Measurements from ENCODE around the gene VWA2. TPM values are rescaled to one million over a fixed set of nuclear protein-coding genes. Genes with fewer than 3 reads are reported as not detected.
A peak's percentile ranks its signal among the peaks of the same experiment; 100 is the strongest.

VWA2 gene
- polyA plus RNA-seq, 1 of the 3 experiments (the other 2 are of a cell fraction): not detected

- H3K79me2 ChIP-seq (ENCODE audit: insufficient read depth): no peaks in the 10 kb centered on the region
- no peaks in the 10 kb centered on the region for H3K9me2 ChIP-seq
- TF ChIP-seq TCF12 (IDR thresholded peaks at IDR 0.05) (peak; percentile 37), MAX (IDR thresholded peaks at IDR 0.05; ENCODE audit: low read depth) (no peak), PBX3 (IDR thresholded peaks at IDR 0.05) (0 out of 2 replicates have a peak, but pooled peaks have one; percentile 18)
- ChIA-PET POLR2A (no interaction called here), CTCF (no interaction called here)
- H3K9me3 ChIP-seq: no peaks in the 10 kb centered on the region
- H3K36me3 ChIP-seq (replicated peaks in 1 of 2; ENCODE audit: control insufficient read depth in 1 of 2, insufficient read depth in 2 of 2, low read length in 1 of 2): no peaks in the 10 kb centered on the region
- no peak overlapping the region for H2AFZ ChIP-seq (ENCODE audit: low read depth)
- H3K4me1 ChIP-seq (ENCODE audit: control insufficient read depth in 1 of 2, insufficient read depth in 2 of 2, low read depth in 1 of 2, low read length in 1 of 2): no peaks in the 10 kb centered on the region
- H3K27me3 ChIP-seq (ENCODE audit: insufficient read depth): no peaks in the 10 kb centered on the region
- no peak overlapping the region for H3K27ac ChIP-seq (ENCODE audit: low read depth in 2 of 2, low read length in 1 of 2)
- no peak for DNase-seq
- H3F3A ChIP-seq (replicated peaks; ENCODE audit: insufficient read depth): no peaks in the 10 kb centered on the region
- 52% methylated on average over 3 of the region's 3 CpGs for WGBS (ENCODE audit: low lambda C conversion rate)
- H3K4me2 ChIP-seq: no peak overlapping the region
- no peak overlapping the region for H3K4me3 ChIP-seq (ENCODE audit: low read depth in 2 of 2, low read length in 1 of 2)
- H3K9ac ChIP-seq: no peak overlapping the region
- H4K20me1 ChIP-seq (ENCODE audit: insufficient read depth): no peaks in the 10 kb centered on the region
Observed at GRCh38 chr10:114256822-114257221, 17.8 kb downstream of the VWA2 start.

GRCh38 chr10:114257498-114257897, 18.4 kb downstream of the VWA2 start:
- no peaks in the 10 kb centered on the region for H3K27me3 ChIP-seq (ENCODE audit: insufficient read depth)
- H3K79me2 ChIP-seq (ENCODE audit: insufficient read depth): no peaks in the 10 kb centered on the region
- H4K20me1 ChIP-seq (ENCODE audit: insufficient read depth): no peaks in the 10 kb centered on the region
- no peak overlapping the region for H3K4me2 ChIP-seq
- no peak overlapping the region for H3K27ac ChIP-seq (ENCODE audit: low read depth in 2 of 2, low read length in 1 of 2)
- H3K9me3 ChIP-seq: no peaks in the 10 kb centered on the region
- TF ChIP-seq FOSL2 (IDR thresholded peaks at IDR 0.05; ENCODE audit: borderline replicate concordance, low read depth) (no peak), TAF1 (IDR thresholded peaks at IDR 0.05; ENCODE audit: borderline replicate concordance, low read depth, low read length) (no peak), RFX5 (IDR thresholded peaks at IDR 0.05; ENCODE audit: low read length) (no peak), IRF3 (IDR thresholded peaks at IDR 0.05; ENCODE audit: low read depth, low read length) (no peak), MEF2A (IDR thresholded peaks at IDR 0.05; ENCODE audit: borderline replicate concordance, low read depth) (no peak), YY1 (IDR thresholded peaks at IDR 0.05; ENCODE audit: low read depth) (no peak), TCF12 (IDR thresholded peaks at IDR 0.05) (no peak), GABPA (IDR thresholded peaks at IDR 0.05; ENCODE audit: low read depth) (no peak), NRF1 (IDR thresholded peaks at IDR 0.05; ENCODE audit: low read depth, low read length) (no peak), REST (IDR thresholded peaks at IDR 0.05; ENCODE audit: low read depth, low read length) (no peak), JUND (IDR thresholded peaks at IDR 0.05) (no peak), SMC3 (IDR thresholded peaks at IDR 0.05; ENCODE audit: low read depth, low read length) (no peak), USF1 (IDR thresholded peaks at IDR 0.05; ENCODE audit: borderline replicate concordance, low read depth) (no peak), PBX3 (IDR thresholded peaks at IDR 0.05) (no peak)
- no peaks in the 10 kb centered on the region for H3K36me3 ChIP-seq (replicated peaks in 1 of 2; ENCODE audit: control insufficient read depth in 1 of 2, insufficient read depth in 2 of 2, low read length in 1 of 2)
- no peaks in the 10 kb centered on the region for H3F3A ChIP-seq (replicated peaks; ENCODE audit: insufficient read depth)
- H3K9ac ChIP-seq: no peak overlapping the region
- ChIA-PET POLR2A (no interaction called here), CTCF (no interaction called here)
- no peaks in the 10 kb centered on the region for H3K4me1 ChIP-seq (ENCODE audit: control insufficient read depth in 1 of 2, insufficient read depth in 2 of 2, low read depth in 1 of 2, low read length in 1 of 2)
- no peaks in the 10 kb centered on the region for H3K9me2 ChIP-seq
- no peak for DNase-seq
- H3K4me3 ChIP-seq (ENCODE audit: low read depth in 2 of 2, low read length in 1 of 2): no peak overlapping the region
- H2AFZ ChIP-seq (ENCODE audit: low read depth): no peak overlapping the region
- WGBS (ENCODE audit: low lambda C conversion rate): 89% methylated on average over 3 of the region's 3 CpGs

Data from SK-N-SH (cell line).